Measurements from ENCODE around the gene SAMD13.

DNA sequence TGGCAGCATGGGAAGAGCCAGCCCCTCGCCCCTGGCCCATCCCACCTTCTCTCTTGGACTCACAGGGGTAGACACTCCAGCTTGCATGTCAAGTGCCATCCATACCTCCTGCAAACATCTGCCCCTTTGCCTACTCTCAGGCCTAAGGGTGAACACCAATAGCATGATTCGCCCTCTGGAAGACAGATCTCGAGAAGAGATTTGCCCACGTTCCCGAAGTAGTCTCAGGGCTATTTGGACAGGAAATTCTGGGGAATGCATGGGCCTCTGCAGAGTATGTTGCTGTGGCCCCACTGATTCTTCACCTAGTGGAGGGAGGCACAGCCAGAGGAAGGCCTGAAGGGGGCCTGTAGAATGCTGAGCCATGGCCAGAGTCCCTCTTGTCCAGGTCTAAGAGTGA lies 66.9 kb downstream of the SAMD13 start:
- TF ChIP-seq, protein P1, sequence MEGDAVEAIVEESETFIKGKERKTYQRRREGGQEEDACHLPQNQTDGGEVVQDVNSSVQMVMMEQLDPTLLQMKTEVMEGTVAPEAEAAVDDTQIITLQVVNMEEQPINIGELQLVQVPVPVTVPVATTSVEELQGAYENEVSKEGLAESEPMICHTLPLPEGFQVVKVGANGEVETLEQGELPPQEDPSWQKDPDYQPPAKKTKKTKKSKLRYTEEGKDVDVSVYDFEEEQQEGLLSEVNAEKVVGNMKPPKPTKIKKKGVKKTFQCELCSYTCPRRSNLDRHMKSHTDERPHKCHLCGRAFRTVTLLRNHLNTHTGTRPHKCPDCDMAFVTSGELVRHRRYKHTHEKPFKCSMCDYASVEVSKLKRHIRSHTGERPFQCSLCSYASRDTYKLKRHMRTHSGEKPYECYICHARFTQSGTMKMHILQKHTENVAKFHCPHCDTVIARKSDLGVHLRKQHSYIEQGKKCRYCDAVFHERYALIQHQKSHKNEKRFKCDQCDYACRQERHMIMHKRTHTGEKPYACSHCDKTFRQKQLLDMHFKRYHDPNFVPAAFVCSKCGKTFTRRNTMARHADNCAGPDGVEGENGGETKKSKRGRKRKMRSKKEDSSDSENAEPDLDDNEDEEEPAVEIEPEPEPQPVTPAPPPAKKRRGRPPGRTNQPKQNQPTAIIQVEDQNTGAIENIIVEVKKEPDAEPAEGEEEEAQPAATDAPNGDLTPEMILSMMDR (IDR thresholded peaks at IDR 0.05) = no peak
- no peak for TF ChIP-seq POLR2AphosphoS5 (IDR thresholded peaks at IDR 0.05)
- no peak for TF ChIP-seq POLR2A (IDR thresholded peaks at IDR 0.05)

Data from gastroesophageal sphincter (tissue), 3 donors.